NCI-H82 (cell line): ENCODE measurements around the gene LRP1B.

Experiments used
- DNase-seq: peaks from one replicate; lab custom pipeline; 2025; lab: John Stamatoyannopoulos, UW

The LRP1B gene

GRCh38 chr2:140836826-140837225 is 1294.0 kb downstream of the LRP1B start:
- no peak for DNase-seq

GRCh38 chr2:140835079-140835478 is 1295.7 kb downstream of the LRP1B start:
- no peak for DNase-seq

GRCh38 chr2:140814141-140814540 is 1316.7 kb downstream of the LRP1B start:
- no peak for DNase-seq

GRCh38 chr2:140808820-140809219 is 1322.0 kb downstream of the LRP1B start:
- DNase-seq = peak; percentile 58

GRCh38 chr2:140808211-140808610 is 1322.6 kb downstream of the LRP1B start:
- DNase-seq = no peak

- DNase-seq = peak; percentile 53
Measured at GRCh38 chr2:140804700-140805260, 1326.0 kb downstream of the LRP1B start.

GRCh38 chr2:140801311-140801710 is 1329.5 kb downstream of the LRP1B start:
- no peak for DNase-seq

- DNase-seq = no peak
Measured at GRCh38 chr2:140797718-140798117, 1333.1 kb downstream of the LRP1B start.

- no peak for DNase-seq
Measured at GRCh38 chr2:140791802-140792201, 1339.0 kb downstream of the LRP1B start.

- DNase-seq = no peak
Measured at GRCh38 chr2:140786585-140786984, 1344.2 kb downstream of the LRP1B start.

GRCh38 chr2:140775411-140775810 is 1355.4 kb downstream of the LRP1B start:
- peak; percentile 75 for DNase-seq

- no peak for DNase-seq
Measured at GRCh38 chr2:140770645-140771044, 1360.2 kb downstream of the LRP1B start.

- no peak for DNase-seq
Measured at GRCh38 chr2:140761807-140762206, 1369.0 kb downstream of the LRP1B start.

- DNase-seq = no peak
Measured at GRCh38 chr2:140759426-140760156, 1371.2 kb downstream of the LRP1B start.

- DNase-seq = no peak
Measured at GRCh38 chr2:140747665-140748064, 1383.2 kb downstream of the LRP1B start.

GRCh38 chr2:140747090-140747489 is 1383.7 kb downstream of the LRP1B start:
- no peak for DNase-seq

- DNase-seq = no peak
Measured at GRCh38 chr2:140744379-140744778, 1386.4 kb downstream of the LRP1B start.

GRCh38 chr2:140737006-140737405 is 1393.8 kb downstream of the LRP1B start:
- no peak for DNase-seq

- DNase-seq = no peak
Measured at GRCh38 chr2:140734992-140735391, 1395.8 kb downstream of the LRP1B start.

GRCh38 chr2:140718999-140719398 is 1411.8 kb downstream of the LRP1B start:
- DNase-seq = no peak

GRCh38 chr2:140717481-140717880 is 1413.3 kb downstream of the LRP1B start:
- no peak for DNase-seq

- no peak for DNase-seq
Measured at GRCh38 chr2:140714586-140714985, 1416.2 kb downstream of the LRP1B start.

- peak; percentile 7 for DNase-seq
Measured at GRCh38 chr2:140711867-140712266, 1418.9 kb downstream of the LRP1B start.

GRCh38 chr2:140701726-140702125 is 1429.1 kb downstream of the LRP1B start:
- DNase-seq = peak; percentile 58
